ENCODE data around the gene SESN3.

Gene SESN3

DNA sequence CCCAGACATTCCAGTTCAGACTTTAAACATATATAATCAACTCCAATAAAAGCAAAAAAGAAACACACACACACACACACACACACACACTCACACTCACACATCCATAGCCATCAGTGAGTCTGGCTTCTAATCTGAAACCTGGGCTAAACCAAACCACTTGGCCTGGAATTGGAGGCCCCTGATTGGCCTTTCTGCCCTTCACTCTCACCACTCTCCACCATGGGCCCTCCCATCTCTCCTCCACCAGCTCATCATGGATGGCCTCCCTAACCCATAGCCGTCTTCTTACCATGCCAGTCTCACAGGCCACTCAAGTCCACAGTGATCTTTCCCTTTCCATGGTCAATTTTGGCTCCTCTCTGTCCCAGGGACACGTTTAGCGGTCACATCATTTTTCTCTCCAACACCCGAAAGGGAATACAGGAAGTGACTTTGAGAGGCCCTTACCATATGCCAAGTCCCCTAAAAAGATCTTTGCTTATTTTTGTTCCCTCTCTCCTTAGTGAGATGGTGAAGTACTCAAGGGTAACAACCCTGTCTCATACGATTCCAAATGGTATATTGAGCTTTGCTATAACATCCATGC, 74.8 kb downstream of the SESN3 start:
- Histone ChIP-seq H3K9ac (ENCODE audit: low read length) (no peak overlapping the region), H3K27ac (ENCODE audit: low read depth, low read length) (peak overlapping the region; percentile 62)

DNA sequence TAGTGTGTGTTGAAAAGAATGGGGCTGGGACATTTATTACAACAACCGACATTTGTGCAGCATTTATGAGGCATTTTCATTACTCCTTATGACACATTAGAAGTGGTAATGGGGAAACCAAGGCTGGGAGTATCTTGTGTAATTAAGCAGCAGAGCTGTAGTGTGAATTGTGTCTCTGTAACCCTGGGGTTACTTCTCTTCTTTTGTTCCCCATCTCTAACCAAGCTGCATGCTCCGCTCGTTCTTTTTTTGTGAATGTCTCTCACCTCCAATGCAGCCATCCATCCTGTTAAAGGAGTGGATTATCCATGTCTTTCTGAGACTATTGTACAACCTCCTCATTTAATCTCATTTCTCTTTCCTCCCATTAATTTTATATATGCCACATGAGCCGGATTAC, 75.6 kb downstream of the SESN3 start:
- Histone ChIP-seq H3K9ac (ENCODE audit: low read length) (no peak overlapping the region), H3K36me3 (ENCODE audit: insufficient read depth, low read length) (no peaks in the 10 kb centered on the region), H3K4me1 (ENCODE audit: insufficient read depth, low read length) (peaks cover 24% of the 10 kb centered on the region), H3K27ac (ENCODE audit: low read depth, low read length) (no peak overlapping the region), H3K4me3 (ENCODE audit: low read depth in 1 of 2, low read length in 2 of 2) (no peak overlapping the region), H3K9me3 (ENCODE audit: low read length) (no peaks in the 10 kb centered on the region), H3K27me3 (ENCODE audit: control insufficient read depth in 1 of 2, insufficient read depth in 2 of 2, low read length in 2 of 2) (no peaks in the 10 kb centered on the region)

More for the DNA sequence above, 74.8 kb downstream of the SESN3 start:
- no peaks in the 10 kb centered on the region for H3K27me3 ChIP-seq (ENCODE audit: control insufficient read depth in 1 of 2, insufficient read depth in 2 of 2, low read length in 2 of 2)
- H3K4me1 ChIP-seq (ENCODE audit: insufficient read depth, low read length) = peaks cover 24% of the 10 kb centered on the region
- H3K4me3 ChIP-seq (ENCODE audit: low read depth in 1 of 2, low read length in 2 of 2) = no peak overlapping the region
- no peaks in the 10 kb centered on the region for H3K9me3 ChIP-seq (ENCODE audit: low read length)
- no peaks in the 10 kb centered on the region for H3K36me3 ChIP-seq (ENCODE audit: insufficient read depth, low read length)

DNA sequence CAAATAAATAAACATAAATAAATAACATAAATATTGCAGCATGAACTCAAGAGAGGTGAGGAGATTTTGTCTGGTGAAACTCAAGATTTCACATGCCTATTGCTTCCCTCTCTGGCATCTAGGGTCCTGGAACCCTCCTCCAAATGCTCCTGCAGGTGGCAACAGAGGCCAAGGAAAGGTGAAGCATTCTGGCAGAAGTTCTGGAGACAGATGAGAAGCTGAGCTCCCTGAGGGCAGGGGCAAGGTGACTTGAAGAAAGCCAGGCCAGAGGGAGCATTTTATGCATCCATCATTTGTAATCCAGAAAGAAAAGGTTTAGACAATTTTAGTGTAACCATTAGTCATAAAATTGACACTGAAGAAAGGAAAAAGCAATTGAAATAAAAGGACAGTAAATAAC, 76.5 kb downstream of the SESN3 start:
- H3K36me3 ChIP-seq (ENCODE audit: insufficient read depth, low read length) = no peaks in the 10 kb centered on the region
- no peak overlapping the region for H3K4me3 ChIP-seq (ENCODE audit: low read depth in 1 of 2, low read length in 2 of 2)
- H3K27me3 ChIP-seq (ENCODE audit: control insufficient read depth in 1 of 2, insufficient read depth in 2 of 2, low read length in 2 of 2) = no peaks in the 10 kb centered on the region
- no peak overlapping the region for H3K9ac ChIP-seq (ENCODE audit: low read length)
- H3K4me1 ChIP-seq (ENCODE audit: insufficient read depth, low read length) = peaks cover 24% of the 10 kb centered on the region
- no peaks in the 10 kb centered on the region for H3K9me3 ChIP-seq (ENCODE audit: low read length)
- H3K27ac ChIP-seq (ENCODE audit: low read depth, low read length) = no peak overlapping the region

DNA sequence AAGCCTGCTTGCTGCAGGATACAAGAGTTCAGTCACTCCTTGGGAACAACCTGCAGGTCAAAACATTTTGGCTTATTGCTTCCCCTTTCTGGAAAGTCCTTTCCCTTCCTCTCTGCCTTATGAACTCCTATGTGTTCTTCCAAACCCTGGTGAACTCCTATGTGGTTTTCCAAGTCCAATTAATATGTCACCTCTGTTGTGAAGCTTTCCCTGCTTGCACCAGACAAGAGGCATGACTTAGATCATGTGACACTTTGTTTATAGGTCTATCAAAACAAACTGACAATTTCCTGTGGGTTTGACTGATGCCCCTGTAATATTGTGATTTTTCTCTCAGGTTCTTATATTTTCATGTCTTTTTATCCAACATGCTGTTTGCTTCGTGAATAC, 77.2 kb downstream of the SESN3 start:
- Histone ChIP-seq H3K4me1 (ENCODE audit: insufficient read depth, low read length) (peaks cover 24% of the 10 kb centered on the region), H3K27me3 (ENCODE audit: control insufficient read depth in 1 of 2, insufficient read depth in 2 of 2, low read length in 2 of 2) (no peaks in the 10 kb centered on the region), H3K9me3 (ENCODE audit: low read length) (no peaks in the 10 kb centered on the region), H3K27ac (ENCODE audit: low read depth, low read length) (no peak overlapping the region), H3K36me3 (ENCODE audit: insufficient read depth, low read length) (no peaks in the 10 kb centered on the region), H3K4me3 (ENCODE audit: low read depth in 1 of 2, low read length in 2 of 2) (no peak overlapping the region), H3K9ac (ENCODE audit: low read length) (no peak overlapping the region)

DNA sequence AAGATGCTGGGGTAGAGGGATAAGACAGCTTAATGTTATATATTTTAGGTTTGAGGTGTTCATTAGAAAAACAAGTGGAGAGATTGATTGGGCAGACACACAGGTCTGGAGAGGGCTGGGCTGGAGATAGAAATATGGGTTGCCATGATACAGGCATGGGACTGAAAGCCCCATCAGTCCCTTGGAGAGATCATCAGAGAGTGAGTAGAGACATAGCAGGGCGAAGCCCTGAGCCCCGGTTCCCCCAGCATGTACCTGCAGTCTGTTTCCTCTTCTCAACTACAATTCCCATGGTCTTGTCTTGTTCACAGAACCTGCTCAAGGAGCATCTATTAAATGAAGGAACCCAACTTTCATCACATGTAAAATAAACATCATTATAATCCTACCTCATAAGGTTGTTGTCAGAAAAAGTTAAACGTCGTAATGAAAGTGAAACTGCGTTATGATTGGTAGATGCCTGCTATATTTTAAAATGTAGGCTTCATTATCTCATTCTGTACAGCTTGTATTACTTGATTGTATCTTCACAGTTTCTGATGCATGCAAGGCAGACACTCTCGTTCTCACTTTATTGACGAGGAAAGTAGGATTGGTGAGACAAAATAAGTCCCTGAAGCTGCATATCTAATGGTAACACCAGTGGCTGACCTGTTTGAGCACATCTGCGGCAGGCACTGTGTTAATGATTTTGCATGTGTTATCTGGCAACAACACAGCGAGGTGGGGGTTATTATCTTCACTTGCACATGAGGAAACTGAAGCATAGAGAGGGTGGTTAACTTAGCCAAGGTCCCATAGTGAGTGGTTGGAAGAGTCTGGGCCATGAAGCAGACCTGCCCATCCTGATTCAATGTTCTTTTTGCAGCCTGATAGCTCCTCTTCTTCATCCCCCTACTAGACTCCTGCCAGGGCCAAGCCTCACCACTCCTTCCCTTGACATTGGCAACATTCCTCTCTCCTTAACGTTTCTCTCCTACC, 77.8 kb downstream of the SESN3 start:
- Histone ChIP-seq H3K4me3 (ENCODE audit: low read depth in 1 of 2, low read length in 2 of 2) (no peak overlapping the region), H3K36me3 (ENCODE audit: insufficient read depth, low read length) (no peaks in the 10 kb centered on the region), H3K9me3 (ENCODE audit: low read length) (no peaks in the 10 kb centered on the region), H3K4me1 (ENCODE audit: insufficient read depth, low read length) (peaks cover 29% of the 10 kb centered on the region), H3K27ac (ENCODE audit: low read depth, low read length) (no peak overlapping the region), H3K27me3 (ENCODE audit: control insufficient read depth in 1 of 2, insufficient read depth in 2 of 2, low read length in 2 of 2) (no peaks in the 10 kb centered on the region), H3K9ac (ENCODE audit: low read length) (no peak overlapping the region)

DNA sequence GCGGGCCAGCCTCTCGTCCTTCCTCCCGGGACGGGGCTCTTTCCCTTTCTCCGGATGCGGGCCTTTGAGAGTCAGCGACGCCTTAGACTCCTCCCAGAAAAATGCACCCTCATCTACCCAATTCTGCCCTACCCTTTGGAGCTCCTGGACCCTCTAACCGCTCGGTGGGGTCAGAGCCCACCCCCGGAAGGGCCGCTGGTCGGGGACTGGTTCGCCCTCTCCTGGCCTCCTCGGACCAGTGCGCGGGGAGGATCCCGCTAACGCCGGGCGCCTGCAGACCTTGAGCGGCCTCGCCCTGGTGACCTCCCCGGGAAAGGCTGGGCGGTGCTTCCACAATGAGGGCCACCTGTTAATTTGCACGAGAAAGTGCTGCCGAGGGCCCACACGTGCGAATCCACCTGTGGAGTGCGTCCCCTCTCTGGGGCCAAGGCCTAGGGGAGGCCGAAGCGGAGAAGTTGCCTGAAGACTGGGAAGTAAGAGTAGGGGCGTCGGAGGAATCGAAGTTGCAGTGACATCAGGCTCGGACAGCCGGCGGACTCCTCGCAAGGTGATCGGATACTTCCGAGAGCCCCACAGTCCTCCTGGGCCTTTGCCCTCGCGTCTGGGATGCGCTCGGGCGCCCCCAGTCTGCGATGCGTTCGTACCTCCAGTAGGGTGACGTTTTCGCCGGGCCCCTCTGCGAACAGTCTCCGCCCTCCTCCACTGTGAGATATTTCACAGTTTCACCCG, 79.9 kb downstream of the SESN3 start:
- no peaks in the 10 kb centered on the region for H3K9me3 ChIP-seq (ENCODE audit: low read length)
- peak overlapping the region; percentile 47 for H3K27ac ChIP-seq (ENCODE audit: low read depth, low read length)
- no peaks in the 10 kb centered on the region for H3K36me3 ChIP-seq (ENCODE audit: insufficient read depth, low read length)

DNA sequence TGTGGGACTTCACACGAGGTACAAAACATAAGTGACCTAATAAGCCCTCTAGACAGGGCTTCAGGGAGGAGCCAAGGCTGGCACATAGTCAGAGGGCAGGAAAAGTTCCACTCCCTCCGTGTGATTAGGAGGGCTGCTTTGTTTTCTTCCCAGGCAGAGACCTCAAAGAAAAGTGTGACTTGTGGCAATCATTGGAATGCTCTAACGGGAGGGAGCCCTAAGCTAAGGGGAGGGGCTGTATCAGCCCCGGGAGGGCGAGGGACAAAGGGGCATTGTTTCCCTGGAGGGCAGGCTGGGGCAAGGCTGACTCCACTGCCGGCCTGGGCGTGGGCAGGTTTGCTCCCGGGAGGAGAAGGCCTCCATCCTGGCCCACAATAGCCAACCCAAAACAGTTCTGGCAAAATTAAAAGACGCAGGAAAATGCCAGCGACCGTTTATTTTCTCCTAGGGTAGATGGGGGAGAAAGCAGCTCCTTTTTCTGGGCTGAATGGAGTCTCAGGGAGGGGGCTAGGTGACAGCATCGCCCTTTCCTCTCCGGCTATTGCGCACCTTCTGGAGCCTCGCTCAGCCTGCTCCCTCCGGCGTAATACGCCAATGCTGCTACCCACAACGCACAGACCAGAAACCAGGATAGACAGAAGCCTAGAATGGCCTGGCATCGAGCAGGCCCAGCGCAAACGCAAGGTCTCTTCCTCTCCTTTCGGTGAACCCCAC, 81.2 kb downstream of the SESN3 start:
- H3K27me3 ChIP-seq (ENCODE audit: control insufficient read depth in 1 of 2, insufficient read depth in 2 of 2, low read length in 2 of 2) = no peaks in the 10 kb centered on the region
- no peaks in the 10 kb centered on the region for H3K36me3 ChIP-seq (ENCODE audit: insufficient read depth, low read length)
- peaks cover 25% of the 10 kb centered on the region for H3K4me1 ChIP-seq (ENCODE audit: insufficient read depth, low read length)
- peak overlapping the region in 1 of 2 donors; percentile 11 for H3K4me3 ChIP-seq (ENCODE audit: low read depth in 1 of 2, low read length in 2 of 2)
- H3K9me3 ChIP-seq (ENCODE audit: low read length) = no peaks in the 10 kb centered on the region
- no peak overlapping the region for H3K9ac ChIP-seq (ENCODE audit: low read length)
- H3K27ac ChIP-seq (ENCODE audit: low read depth, low read length) = peak overlapping the region; percentile 43

More for the DNA sequence above, 79.9 kb downstream of the SESN3 start:
- Histone ChIP-seq H3K4me3 (ENCODE audit: low read depth in 1 of 2, low read length in 2 of 2) (peak overlapping the region; percentile 40 to 71), H3K4me1 (ENCODE audit: insufficient read depth, low read length) (peaks cover 25% of the 10 kb centered on the region), H3K27me3 (ENCODE audit: control insufficient read depth in 1 of 2, insufficient read depth in 2 of 2, low read length in 2 of 2) (no peaks in the 10 kb centered on the region), H3K9ac (ENCODE audit: low read length) (peak overlapping the region; percentile 42)

DNA sequence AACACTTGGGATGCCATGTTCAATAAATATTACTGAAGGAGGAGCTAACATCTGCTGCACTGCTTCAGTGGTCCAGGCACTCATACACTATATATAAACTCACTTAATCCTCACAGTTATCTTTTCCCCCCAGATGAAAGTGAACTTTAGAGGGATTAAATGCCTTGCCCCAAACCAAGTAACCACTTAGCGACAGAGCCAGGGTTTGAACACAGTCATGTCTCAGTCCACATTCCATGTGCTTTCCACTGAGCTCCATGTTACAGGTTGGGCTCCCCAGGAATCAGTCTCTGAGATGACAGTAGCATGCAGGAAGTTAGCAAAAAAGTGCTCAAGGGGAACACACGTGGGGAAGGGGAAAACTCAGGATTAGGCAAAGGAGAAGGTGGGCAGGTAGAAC, 82.1 kb downstream of the SESN3 start:
- Histone ChIP-seq H3K9ac (ENCODE audit: low read length) (no peak overlapping the region), H3K4me1 (ENCODE audit: insufficient read depth, low read length) (peaks cover 25% of the 10 kb centered on the region), H3K4me3 (ENCODE audit: low read depth in 1 of 2, low read length in 2 of 2) (no peak overlapping the region), H3K27ac (ENCODE audit: low read depth, low read length) (no peak overlapping the region), H3K9me3 (ENCODE audit: low read length) (no peaks in the 10 kb centered on the region), H3K36me3 (ENCODE audit: insufficient read depth, low read length) (no peaks in the 10 kb centered on the region), H3K27me3 (ENCODE audit: control insufficient read depth in 1 of 2, insufficient read depth in 2 of 2, low read length in 2 of 2) (no peaks in the 10 kb centered on the region)

DNA sequence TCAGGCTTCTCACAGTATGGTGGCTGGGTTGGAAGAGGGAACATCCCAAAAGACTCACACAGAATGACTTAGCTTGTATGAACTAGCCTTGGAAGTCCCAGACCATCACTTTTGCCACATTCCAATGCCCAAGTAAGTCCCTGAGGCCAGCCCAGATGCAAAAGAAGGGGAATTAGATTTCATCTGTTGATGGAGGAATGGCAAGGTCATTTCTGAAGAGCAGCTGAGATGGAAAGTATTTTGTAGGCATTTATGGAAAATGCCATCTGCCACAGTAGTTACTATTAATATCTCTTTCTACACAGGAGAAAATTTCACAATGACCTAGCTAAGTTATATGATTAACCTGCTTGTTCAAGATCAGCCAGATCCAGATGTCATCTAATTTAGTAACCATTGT, 82.6 kb downstream of the SESN3 start:
- Histone ChIP-seq H3K27me3 (ENCODE audit: control insufficient read depth in 1 of 2, insufficient read depth in 2 of 2, low read length in 2 of 2) (no peaks in the 10 kb centered on the region), H3K4me3 (ENCODE audit: low read depth in 1 of 2, low read length in 2 of 2) (no peak overlapping the region), H3K9ac (ENCODE audit: low read length) (no peak overlapping the region), H3K27ac (ENCODE audit: low read depth, low read length) (peak overlapping the region; percentile 39), H3K9me3 (ENCODE audit: low read length) (no peaks in the 10 kb centered on the region), H3K36me3 (ENCODE audit: insufficient read depth, low read length) (no peaks in the 10 kb centered on the region), H3K4me1 (ENCODE audit: insufficient read depth, low read length) (peaks cover 25% of the 10 kb centered on the region)

DNA sequence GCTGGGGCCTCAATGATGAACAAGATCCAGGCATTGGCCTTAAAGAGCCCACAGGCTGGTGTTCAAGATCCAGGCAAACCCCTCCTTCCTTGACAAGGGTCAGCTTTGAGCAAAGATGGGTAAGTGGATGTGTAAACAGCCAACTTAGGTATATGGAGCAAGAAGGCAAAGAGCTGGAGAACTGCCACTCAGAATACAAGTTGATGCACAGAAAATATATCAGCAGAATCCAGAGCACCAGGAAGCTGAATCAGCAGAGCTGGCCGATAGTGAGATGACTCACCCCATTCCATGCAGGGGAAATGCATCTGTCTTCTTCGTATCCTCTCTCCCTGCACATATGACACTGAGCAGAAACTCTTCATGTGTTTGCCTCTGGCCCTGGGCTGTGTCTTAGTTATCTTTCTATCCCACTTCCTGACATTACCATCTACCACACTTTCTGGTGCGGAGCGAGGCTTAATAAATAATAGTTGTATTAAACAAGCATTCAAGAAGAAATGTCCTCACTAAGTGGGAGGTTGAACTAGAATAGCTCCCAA, 83.6 kb downstream of the SESN3 start:
- Histone ChIP-seq H3K36me3 (ENCODE audit: insufficient read depth, low read length) (no peaks in the 10 kb centered on the region), H3K4me1 (ENCODE audit: insufficient read depth, low read length) (peaks cover 25% of the 10 kb centered on the region), H3K9me3 (ENCODE audit: low read length) (no peaks in the 10 kb centered on the region), H3K27ac (ENCODE audit: low read depth, low read length) (peak overlapping the region; percentile 39), H3K9ac (ENCODE audit: low read length) (no peak overlapping the region), H3K4me3 (ENCODE audit: low read depth in 1 of 2, low read length in 2 of 2) (no peak overlapping the region), H3K27me3 (ENCODE audit: control insufficient read depth in 1 of 2, insufficient read depth in 2 of 2, low read length in 2 of 2) (no peaks in the 10 kb centered on the region)

All from muscle layer of colon (tissue), 2 donors.